DMS53 (cell line): Measurements from ENCODE around the gene PSAP.

ENCODE experiments used
- DNase-seq: peaks from one replicate; lab custom pipeline; 2025; lab: John Stamatoyannopoulos, UW

PSAP gene

GRCh38 chr10:71807557-71808510, 43.2 kb downstream of the PSAP start:
- no peak for DNase-seq

GRCh38 chr10:71806704-71807556, 44.1 kb downstream of the PSAP start:
- DNase-seq = no peak

DNA sequence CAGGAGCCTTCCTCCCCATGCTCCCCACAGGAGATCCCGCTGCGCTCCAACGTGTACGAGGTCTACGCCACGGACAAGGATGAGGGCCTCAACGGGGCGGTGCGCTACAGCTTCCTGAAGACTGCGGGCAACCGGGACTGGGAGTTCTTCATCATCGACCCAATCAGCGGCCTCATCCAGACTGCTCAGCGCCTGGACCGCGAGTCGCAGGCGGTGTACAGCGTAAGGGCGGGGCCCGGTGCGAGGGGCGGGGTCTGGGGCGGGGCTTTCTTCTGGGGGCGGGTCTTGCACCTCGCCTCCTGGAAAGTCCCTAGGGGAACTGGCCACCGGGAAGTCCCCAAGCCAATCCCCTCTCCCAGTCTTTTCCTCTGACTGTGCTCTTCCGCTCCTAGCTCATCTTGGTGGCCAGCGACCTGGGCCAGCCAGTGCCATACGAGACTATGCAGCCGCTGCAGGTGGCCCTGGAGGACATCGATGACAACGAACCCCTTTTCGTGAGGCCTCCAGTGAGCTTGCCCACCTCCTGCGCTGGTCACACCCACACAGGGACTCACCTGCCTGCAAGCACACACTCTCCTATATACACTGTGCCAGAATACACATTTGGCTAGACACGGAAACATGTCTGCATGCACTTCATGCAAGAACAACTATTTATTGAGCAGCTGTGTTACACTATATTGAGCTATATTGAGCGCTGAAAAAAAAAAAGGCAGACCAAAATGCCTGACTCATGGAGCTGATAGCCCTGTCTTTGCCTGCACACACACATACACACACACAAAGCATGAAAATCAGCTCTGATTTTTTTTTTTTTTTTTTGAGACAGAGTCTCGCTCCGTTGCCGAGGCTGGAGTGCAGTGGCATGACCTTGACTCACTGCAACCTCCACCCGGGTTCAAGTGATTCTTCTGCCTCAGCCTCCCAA, 45.0 kb downstream of the PSAP start:
- DNase-seq = peak; percentile 98

DNA sequence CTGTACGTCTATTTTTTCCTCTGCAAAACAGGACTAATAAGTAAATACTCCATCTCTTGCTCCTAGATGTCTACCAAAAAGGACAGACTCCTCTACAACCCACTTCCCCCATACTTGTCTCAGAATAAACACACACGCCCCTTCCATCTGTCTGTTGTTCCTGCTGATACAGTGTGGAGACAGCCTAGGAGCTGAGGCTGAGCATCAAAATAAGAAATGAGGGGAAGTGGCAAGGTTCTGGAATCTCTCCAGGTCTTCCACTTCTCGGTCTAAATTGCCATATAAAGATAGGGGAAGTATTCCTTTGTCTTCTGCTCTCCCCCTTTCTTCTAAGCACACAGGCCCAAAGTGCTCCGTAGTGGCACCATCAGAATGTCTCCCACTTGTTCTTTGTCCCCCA, 47.0 kb downstream of the PSAP start:
- DNase-seq = no peak

DNA sequence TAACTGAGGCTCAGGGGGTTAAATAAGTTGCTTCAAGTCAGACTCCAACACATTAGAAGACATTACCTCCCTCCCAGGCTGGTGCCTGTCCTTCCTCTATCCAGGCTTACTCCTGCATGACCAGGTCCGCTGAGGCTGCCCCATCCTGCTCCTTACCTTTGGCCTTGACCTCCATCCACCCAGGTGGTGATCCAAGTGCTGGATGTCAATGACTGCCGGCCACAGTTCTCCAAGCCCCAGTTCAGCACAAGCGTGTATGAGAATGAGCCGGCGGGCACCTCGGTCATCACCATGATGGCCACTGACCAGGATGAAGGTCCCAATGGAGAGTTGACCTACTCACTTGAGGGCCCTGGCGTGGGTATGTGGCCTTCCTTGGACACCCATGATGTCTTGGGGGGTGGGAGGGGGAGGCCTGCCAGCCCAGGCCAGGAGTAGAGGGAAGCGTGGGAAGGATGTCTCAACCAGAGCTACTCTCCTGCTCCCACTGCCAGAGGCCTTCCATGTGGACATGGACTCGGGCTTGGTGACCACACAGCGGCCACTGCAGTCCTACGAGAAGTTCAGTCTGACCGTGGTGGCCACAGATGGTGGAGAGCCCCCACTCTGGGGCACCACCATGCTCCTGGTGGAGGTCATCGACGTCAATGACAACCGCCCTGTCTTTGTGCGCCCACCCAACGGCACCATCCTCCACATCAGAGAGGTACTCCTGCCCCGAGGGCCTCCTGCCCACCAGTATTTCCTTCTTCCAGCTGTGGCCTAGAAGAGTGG, 48.1 kb downstream of the PSAP start:
- no peak for DNase-seq

- no peak for DNase-seq
Observed at GRCh38 chr10:71802235-71802634, 48.8 kb downstream of the PSAP start.

GRCh38 chr10:71801361-71801760, 49.7 kb downstream of the PSAP start:
- no peak for DNase-seq

DNA sequence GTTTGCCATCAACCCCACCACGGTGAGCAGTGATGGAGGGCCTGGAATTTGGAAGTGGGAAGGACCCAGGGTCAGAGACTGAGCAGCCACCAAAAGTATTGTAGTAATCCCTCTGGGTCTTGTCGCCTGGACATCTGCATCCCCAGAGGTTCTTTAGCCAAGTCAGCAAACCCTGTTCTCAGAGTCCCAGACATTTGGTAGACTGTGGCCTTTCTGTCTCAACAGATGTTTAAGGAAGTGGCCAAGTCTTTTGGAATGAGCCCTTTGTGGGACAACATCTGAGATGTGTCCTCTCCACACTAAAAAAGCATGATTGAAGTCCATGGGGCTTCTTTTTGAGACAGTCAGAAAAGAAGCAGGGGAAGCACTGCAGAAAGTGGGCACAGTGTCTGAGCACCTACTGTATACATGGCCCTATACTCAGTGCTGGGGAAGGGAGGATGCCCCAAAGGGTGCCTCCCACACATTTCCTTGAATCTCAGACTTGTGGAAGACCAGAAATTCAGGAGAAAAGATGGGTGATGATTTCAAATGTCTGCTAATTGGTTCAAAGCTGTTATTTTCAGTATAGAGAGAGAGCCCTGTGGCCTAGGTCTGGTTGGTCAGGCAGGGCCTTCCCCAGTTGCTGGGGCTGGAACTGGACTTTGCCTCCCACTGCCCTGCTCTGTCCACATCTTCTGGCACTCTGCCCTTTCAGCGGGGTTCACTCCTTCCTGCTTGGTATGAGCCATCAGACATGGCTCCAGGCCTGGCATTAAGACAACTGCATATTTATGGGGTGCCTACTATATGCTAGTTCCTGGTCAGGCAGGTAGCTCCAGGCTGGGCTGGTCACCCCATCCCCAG, 51.2 kb downstream of the PSAP start:
- no peak for DNase-seq

- no peak for DNase-seq
Observed at GRCh38 chr10:71799112-71799511, 51.9 kb downstream of the PSAP start.

DNA sequence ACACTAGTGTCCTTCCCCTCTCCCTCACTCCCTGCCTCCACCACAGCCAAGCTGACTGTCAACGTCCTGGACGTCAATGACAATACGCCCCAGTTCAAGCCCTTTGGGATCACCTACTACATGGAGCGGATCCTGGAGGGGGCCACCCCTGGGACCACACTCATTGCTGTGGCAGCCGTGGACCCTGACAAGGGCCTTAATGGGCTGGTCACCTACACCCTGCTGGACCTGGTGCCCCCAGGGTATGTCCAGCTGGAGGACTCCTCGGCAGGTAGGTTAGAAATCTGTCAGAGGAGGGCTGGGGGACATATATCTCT, 52.8 kb downstream of the PSAP start:
- no peak for DNase-seq

DNA sequence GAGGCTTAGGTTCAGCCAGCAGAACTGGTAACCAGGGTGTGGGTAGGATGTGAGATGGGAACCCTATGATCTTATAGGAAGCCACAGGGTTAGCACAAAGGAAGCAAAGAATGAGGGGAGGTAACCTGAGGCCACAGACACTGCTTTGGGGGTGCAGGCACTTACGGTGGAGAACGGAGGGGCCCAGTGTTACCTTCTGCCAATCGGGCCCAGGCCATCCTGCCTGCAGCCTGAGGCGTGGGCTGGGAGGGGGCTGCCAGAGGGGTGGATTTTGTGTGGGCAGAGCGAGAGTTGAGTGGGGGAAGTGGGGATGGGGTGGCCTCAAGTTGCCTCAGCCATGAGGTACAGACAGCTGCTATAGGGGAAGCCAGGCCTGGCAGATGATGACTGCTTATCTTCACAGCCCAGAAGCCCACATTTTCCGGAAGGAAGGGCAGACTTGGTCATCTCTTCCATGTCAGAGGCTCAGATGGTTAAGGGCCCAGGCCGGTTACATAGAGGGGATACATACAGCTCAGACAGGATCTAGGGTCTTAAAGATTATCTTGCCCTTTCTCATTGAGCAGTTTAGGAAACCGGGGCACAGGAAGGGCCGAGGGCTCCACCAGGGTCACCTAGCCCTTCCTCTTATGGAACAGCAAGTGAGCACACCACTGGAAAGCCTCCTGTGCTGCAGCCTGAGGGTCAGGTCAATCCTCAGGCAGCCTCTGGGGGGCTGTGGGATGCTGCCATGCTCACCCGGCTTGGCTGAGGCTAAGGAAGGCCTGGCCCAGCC, 53.3 kb downstream of the PSAP start:
- DNase-seq = no peak

DNA sequence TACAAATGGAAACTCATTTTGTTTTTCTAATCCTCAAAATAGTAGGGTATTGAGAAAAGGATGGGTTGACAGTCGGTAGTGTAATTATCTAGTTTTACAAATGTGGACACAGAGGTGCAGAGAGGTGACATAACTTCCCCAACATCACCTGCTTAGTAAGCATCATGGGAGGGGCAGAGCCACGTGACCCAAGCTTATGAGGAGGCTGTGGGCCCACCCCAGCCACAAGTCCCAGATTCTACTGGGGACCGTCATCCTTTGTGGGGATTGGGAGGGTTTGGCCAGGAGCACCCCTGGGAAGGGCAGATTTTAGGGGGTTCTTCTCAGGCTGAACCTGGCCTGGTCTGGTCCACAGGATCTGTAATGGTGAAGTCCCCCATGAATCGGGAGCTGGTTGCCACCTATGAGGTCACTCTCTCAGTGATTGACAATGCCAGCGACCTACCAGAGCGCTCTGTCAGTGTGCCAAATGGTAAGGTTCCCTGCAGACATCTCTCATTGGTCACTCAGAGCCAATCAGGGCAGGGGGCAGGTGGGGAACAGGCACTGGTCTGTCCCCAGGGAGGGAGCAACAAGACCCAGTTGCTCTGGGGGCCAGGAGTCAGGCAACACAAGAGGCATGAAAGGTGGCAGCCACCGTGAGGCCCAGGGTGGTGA, 54.2 kb downstream of the PSAP start:
- no peak for DNase-seq

DNA sequence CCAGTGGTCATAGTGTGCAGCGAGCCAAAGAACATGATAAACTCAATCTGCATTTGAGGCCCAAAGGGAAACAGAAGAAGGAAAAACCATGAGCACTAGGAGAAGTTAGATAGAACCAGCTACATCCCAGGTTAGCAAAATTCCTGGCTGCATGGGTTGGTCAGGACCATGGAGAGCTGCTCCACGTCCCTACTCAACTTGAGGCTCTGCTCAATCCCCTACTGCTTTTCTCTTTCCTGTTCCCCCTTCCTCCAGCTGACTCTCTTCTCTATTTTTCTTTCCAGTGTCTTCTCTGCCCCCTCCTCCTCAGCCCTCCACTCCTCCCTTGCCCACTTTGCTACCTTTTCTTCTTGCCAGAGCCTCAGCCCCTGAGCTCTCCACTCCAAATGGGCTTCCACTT, 55.8 kb downstream of the PSAP start:
- no peak for DNase-seq

- no peak for DNase-seq
Observed at GRCh38 chr10:71790749-71791440, 60.2 kb downstream of the PSAP start.

DNA sequence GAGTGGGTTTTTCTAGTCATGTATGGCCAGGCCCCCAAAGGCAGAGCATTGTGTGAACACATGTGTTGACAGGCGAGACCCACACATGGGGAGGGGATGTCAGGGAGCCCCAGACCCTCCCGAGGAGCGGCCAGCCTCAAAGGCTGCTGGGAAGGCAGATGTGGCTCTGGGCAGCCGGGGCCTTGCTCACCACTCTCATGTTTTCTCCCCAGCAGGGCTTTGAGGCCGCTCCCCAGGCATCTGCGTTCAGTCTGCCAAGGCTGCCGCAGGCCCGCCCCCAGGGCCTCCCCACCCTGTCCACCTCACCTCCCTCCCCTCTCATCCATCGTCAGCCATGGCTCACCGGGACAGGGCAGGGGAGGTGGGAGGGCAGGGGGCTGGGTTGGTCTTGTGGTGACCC, 61.2 kb downstream of the PSAP start:
- no peak for DNase-seq

DNA sequence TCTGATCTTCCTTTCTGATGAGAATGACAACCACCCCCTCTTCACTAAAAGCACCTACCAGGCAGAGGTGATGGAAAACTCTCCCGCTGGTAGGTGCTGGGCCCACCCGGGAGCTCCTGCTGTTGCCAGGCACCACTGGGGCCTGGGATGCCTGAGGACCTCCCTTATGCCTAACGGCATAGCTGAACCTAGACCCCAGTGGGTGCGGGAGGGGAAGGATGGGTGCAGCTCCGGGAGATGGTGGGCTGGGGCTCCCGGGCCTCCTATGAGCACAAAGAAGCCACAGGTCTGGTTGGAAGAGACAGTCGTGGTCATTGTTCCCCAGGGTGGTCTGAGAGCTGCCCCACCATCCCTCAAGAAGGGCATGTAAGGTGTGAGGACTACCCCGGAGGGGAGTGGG, 62.1 kb downstream of the PSAP start:
- DNase-seq = no peak

- no peak for DNase-seq
Observed at GRCh38 chr10:71784679-71785272, 66.3 kb downstream of the PSAP start.
